ENCODE data around the gene C7orf33. TPM values are rescaled to one million over a fixed set of nuclear protein-coding genes. Genes with fewer than 3 reads are reported as not detected.

C7orf33 gene
- total and polyA plus RNA-seq, 2 of the 8 experiments (the other 6 are each of a cell fraction or from before 2014, with no cell fraction given), result not detected

DNA sequence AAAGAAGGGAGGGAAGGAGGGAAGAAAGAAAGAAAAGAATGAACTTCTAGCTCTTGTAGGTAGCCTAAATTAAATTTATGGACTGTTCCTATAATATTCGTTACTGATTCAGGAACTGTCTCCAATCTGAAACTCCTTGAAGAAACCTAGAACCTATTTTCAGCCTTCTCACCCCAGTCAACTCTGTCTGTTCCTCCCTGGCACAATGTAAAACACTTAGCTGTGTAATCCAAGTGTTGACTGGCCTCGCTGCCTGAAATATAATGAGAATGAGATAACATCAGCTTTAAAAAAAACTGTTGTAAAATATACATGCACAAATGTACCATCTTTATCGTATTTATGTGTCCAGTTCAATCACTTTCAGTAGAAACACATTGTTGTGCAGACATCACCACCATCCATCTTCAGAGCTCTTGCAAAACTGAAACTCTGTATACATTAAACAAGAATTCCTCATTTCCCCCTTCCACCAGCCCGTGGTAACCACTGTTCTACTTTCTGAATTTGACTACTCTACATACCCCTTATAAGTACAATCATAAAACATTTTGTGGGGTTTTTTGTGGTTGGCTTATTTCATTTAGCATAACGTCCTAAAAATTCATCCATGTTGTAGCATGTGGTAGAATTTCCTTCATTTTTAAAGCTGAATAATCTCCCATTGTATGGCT, 6.3 kb upstream of the C7orf33 start:
- DNase-seq (ENCODE audit: low read depth in 1 of 2, low spot score in 2 of 2) (no peak), FAIRE-seq (no peak)
- H3K79me2 ChIP-seq (ENCODE audit: control insufficient read depth in 1 of 2, insufficient read depth in 2 of 2, low read length in 2 of 2), result no peaks in the 10 kb centered on the region
- H3K4me1 ChIP-seq (replicated peaks in 1 of 4; ENCODE audit: control insufficient read depth in 3 of 4, insufficient read depth in 4 of 4, low read length in 3 of 4), result peaks cover 3 to 9% (median 7%) of the 10 kb centered on the region in 4 experiments; a peak in 6 of 7 replicates
- H2BK15ac ChIP-seq (ENCODE audit: low read length), result no peak overlapping the region
- no peak overlapping the region for H4K5ac ChIP-seq (ENCODE audit: insufficient read length, low read depth, low read length)
- WGBS, 2 experiments (ENCODE audit: extremely low coverage in 1 of 2, insufficient coverage in 1 of 2, insufficient read length in 1 of 2, insufficient replicate concordance in 2 of 2, low coverage in 1 of 2, low lambda C conversion rate in 2 of 2, missing lambda C conversion rate in 1 of 2), result 88% methylated on average over 5 of the region's 5 CpGs; no CpG with 5 or more reads in 1 of the 2 experiments
- H3K14ac ChIP-seq (ENCODE audit: insufficient read length), result no peak overlapping the region
- H3K4me2 ChIP-seq (ENCODE audit: insufficient read depth in 1 of 2, low read depth in 2 of 2, low read length in 2 of 2), result no peak overlapping the region
- no peak overlapping the region for H2BK20ac ChIP-seq (ENCODE audit: low read length)
- no peak overlapping the region for H2AK5ac ChIP-seq (ENCODE audit: low read depth, low read length)
- H4K20me1 ChIP-seq (replicated peaks in 1 of 2; ENCODE audit: control insufficient read depth in 1 of 2, insufficient read depth in 2 of 2, low read length in 2 of 2), result no peaks in the 10 kb centered on the region
- no peak overlapping the region for H3K18ac ChIP-seq (ENCODE audit: extremely low read depth, low read length)
- no peaks in the 10 kb centered on the region for H3K36me3 ChIP-seq (ENCODE audit: control insufficient read depth in 2 of 4, insufficient read depth in 4 of 4, low read length in 3 of 4)
- H3K4ac ChIP-seq (replicated peaks; ENCODE audit: insufficient read length, low read depth, low read length), result no peak overlapping the region
- no peak overlapping the region for H4K91ac ChIP-seq (replicated peaks; ENCODE audit: insufficient read length, low read length)
- H4K8ac ChIP-seq (ENCODE audit: extremely low read depth, insufficient read depth, low read length), result no peak overlapping the region
- no peak overlapping the region for H3K23ac ChIP-seq (ENCODE audit: insufficient read length)
- POLR2A ChIA-PET (ENCODE audit: partially characterized antibody), result interaction anchor here (0.7 kb wide), 1 partner anchor 116 kb away, joined by 3 read pairs; no protein-coding TSS in a partner anchor
- no peak overlapping the region for H2BK12ac ChIP-seq (ENCODE audit: low read depth, low read length)
- no peak overlapping the region for H3K27ac ChIP-seq (ENCODE audit: low read depth, low read length)
- H2AFZ ChIP-seq (ENCODE audit: low read length), result no peak overlapping the region
- no peaks in the 10 kb centered on the region for H3K27me3 ChIP-seq (replicated peaks in 1 of 4; ENCODE audit: control insufficient read depth in 3 of 4, extremely low read depth in 1 of 4, insufficient read depth in 3 of 4, low read length in 3 of 4)
- no peak overlapping the region for H3K56ac ChIP-seq (replicated peaks; ENCODE audit: insufficient read length, low read depth, low read length)
- no peaks in the 10 kb centered on the region for H3K79me1 ChIP-seq (ENCODE audit: low read depth, low read length)
- no peak for TF ChIP-seq RNF2 (IDR thresholded peaks at IDR 0.05; ENCODE audit: borderline replicate concordance, low read depth, low read length, missing control alignments, poor library complexity, severe bottlenecking)
- TF ChIP-seq ASH2L (IDR thresholded peaks at IDR 0.05; ENCODE audit: low read length), result no peak
- no peak for TF ChIP-seq TBP (IDR thresholded peaks at IDR 0.05; ENCODE audit: low read depth, low read length)
- no peak for TF ChIP-seq CEBPB (IDR thresholded peaks at IDR 0.05; ENCODE audit: low read depth, low read length)
- TF ChIP-seq SIN3A (conservative IDR thresholded peaks at IDR 0.05 in 1 of 2, IDR thresholded peaks at IDR 0.05 in 1 of 2; ENCODE audit: low read depth in 1 of 2, low read length in 2 of 2), result no peak
- no peak overlapping the region for H3K9ac ChIP-seq (replicated peaks in 1 of 4; ENCODE audit: extremely low read depth in 1 of 4, low read depth in 3 of 4, low read length in 3 of 4)
- no peak overlapping the region for H2BK5ac ChIP-seq (ENCODE audit: low read depth, low read length)
- H3K4me3 ChIP-seq (ENCODE audit: extremely low read depth in 1 of 4, insufficient read depth in 2 of 4, low read depth in 3 of 4, low read length in 4 of 4), result no peak overlapping the region
- no peaks in the 10 kb centered on the region for H3K9me3 ChIP-seq (ENCODE audit: insufficient read depth in 2 of 2, low read depth in 1 of 2, low read length in 1 of 2)
- H2BK120ac ChIP-seq (replicated peaks; ENCODE audit: low read depth, low read length), result no peak overlapping the region
- no peaks in the 10 kb centered on the region for H3K23me2 ChIP-seq (ENCODE audit: low read depth, low read length)
- CTCF ChIA-PET (ENCODE audit: partially characterized antibody), result interaction anchor here (0.7 to 2.9 kb wide), 6 partner anchors 9 to 423 kb away, joined by 3 to 28 read pairs (median 6); no protein-coding TSS in a partner anchor

All from H1 (cell line).